NCI-H526 treated with DMSO at 0.1 percent for 48 hours (cell line): ENCODE results near the gene WDR59.
"Not testable (repeated sequence)": the region's sequence is repeated elsewhere in the genome, so short reads cannot be mapped to it uniquely, and the experiment has no call there.

Source experiments
- DNase-seq: peaks from one replicate; lab custom pipeline; 2025; lab: John Stamatoyannopoulos, UW

The WDR59 gene

DNA sequence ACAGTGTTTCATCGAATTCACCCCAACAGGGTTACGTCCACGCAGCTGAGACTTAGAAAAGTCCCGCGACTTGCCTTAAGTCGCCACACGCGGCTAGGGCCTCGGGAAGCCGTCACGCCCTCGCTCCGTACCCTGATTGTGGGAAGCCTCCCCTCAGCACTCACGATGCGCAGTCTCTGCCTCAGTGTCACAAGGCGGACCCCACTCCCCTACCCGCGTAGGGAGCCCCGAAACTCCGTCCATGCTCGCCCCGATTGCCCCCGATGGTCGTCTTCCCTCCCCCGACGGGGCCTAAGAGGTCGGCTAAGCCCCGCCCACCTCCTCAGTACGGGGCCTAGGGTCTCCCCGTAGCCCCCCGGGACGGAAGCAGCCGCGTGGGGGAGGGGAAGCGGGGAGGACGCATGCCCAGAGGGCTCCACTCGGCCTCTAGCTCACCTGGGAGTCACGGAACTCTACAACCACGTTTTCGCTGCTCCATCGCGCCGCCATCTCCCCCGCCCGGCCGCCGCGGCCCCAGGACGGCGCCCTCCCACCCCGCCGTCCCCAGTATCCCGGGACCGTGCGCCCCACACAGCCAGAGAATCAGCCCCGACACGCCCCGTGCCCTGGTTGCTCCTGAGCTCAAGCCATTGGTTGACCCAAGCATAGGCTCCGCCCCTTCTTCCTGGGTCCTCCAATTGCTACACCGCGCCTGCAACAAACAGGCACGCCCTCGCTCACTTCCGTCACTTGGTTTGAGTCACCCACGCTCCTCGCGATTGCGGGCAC is at the start of gene WDR59:
WDR59 (minus strand) TSS at position 595 of the 768 bp plus-strand sequence; CDS start at position 489, 106 bp downstream.
- peak; percentile 94 for DNase-seq

GRCh38 chr16:75032655-75033054 is 47.7 kb upstream of the WDR59 start:
- no peak for DNase-seq

GRCh38 chr16:75029854-75030253 is 44.9 kb upstream of the WDR59 start:
- no peak for DNase-seq

GRCh38 chr16:75028544-75029135 is 43.7 kb upstream of the WDR59 start:
- DNase-seq = no peak

- DNase-seq = no peak
These were observed 42.8 kb upstream of the WDR59 start for GRCh38 chr16:75027520-75028300.

- no peak for DNase-seq
These were observed 42.0 kb upstream of the WDR59 start for GRCh38 chr16:75026892-75027391.

DNA sequence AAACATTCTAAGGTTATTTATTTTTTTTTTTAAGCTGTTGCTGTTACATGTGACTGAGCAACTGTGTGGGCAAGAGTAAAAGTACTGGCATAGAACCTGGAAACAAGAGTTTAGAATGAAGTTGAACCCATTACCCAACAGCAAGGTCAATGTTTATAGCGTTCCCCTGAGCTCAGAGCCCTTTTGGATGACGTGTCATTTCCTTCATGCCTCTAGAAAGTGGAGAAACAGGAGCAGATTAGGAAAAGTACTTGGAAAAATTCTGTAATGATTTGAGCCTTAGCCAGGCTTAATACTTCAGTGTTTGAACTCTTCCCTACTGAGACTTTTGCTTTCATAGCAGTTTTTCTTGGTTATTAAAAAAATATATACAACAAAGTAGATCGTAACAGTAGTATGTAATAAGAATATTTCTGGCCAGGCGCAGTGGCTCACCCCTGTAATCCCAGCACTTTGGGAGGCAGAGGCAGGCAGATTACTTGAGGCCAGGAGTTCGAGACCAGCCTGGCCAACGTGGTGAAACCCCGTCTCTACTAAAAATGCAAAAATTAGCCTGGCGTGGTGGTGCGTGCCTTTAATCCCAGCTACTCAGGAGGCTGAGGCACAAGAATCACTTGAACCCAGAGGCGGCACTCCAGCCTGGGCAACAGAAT is 41.4 kb upstream of the WDR59 start:
- not testable (repeated sequence) for DNase-seq

DNA sequence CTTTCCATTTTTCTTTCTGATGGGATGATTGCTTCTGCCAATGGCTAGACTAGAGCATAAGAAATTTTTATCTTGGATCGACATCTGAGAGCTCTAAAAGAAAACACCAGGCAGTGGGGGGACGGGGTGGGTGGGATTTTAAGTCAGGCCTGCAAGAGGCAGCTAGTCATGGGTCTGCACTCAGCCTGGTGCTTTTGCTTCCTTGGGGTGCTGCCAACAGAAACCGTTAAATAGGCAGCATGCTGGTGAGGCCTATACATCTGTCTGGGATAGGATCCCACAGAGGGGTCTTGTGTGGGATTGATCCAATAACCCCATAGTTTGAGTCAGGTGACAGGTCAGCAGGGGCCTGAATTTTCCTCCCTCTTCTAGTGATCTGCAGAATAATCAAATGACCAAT is 40.8 kb upstream of the WDR59 start:
- no peak for DNase-seq

DNA sequence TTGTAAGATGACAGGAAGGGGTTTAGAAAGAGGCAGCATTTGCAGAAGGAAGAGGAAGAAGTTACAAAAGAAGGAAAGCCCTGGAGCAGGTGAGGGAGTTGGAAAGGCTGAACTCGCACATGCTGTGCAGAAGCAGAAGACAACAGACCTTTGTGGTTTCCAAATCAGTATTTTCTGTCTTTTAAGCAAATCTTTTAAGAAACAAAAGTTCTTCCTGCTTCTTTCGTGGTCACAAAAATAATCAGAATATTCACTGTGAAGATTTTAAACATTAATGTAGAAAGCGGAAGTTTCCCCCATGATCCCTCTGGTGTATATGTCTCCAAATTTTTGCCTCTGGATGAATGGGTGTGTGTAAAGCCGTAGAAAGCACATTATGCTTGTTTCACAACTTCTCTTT is 39.7 kb upstream of the WDR59 start:
- DNase-seq = no peak

- no peak for DNase-seq
These were observed 39.3 kb upstream of the WDR59 start for GRCh38 chr16:75024182-75024581.

GRCh38 chr16:75023009-75023408 is 38.1 kb upstream of the WDR59 start:
- no peak for DNase-seq

DNA sequence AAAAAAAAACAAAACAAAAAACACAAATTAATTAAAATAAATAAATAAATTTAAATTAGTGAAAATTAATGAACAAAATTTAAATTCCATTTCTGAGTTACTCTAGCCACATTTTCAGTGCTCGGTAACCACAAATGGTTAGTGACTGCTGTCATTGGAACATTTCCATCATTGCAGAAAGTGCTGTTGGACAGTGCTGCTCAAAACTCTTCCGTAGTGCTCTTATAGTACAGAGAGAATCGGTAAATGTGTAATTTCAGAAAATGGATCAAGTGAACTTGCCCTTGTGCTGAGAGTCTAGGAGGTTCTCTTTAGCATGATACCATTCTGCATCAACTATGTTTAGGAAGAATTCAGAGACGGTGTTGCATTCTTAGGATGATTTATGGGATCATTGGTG is 37.6 kb upstream of the WDR59 start:
- DNase-seq = no peak

- DNase-seq = no peak
These were observed 36.5 kb upstream of the WDR59 start for GRCh38 chr16:75021410-75021809.

- DNase-seq = no peak
These were observed 34.7 kb upstream of the WDR59 start for GRCh38 chr16:75019586-75019985.

DNA sequence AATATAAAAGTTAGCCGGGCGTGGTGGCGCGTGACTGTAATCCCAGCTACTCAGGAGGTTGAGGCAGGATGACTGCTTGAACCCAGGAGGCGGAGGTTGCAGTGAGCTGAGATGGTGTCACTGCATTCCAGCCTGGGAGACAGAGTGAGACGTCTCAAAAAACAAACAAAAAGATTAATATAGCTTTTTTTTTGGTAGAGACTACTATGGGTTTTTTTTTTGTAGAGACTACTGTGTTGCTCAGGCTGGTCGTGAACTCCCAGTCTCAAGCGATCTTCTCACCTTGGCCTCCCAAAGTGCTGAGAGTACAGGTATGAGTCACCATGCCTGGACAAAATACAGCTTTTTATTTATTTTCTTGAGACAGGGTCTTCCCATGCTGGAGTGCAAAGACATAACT is 34.1 kb upstream of the WDR59 start:
- no peak for DNase-seq

- DNase-seq = no peak
These were observed 33.0 kb upstream of the WDR59 start for GRCh38 chr16:75017670-75018525.

DNA sequence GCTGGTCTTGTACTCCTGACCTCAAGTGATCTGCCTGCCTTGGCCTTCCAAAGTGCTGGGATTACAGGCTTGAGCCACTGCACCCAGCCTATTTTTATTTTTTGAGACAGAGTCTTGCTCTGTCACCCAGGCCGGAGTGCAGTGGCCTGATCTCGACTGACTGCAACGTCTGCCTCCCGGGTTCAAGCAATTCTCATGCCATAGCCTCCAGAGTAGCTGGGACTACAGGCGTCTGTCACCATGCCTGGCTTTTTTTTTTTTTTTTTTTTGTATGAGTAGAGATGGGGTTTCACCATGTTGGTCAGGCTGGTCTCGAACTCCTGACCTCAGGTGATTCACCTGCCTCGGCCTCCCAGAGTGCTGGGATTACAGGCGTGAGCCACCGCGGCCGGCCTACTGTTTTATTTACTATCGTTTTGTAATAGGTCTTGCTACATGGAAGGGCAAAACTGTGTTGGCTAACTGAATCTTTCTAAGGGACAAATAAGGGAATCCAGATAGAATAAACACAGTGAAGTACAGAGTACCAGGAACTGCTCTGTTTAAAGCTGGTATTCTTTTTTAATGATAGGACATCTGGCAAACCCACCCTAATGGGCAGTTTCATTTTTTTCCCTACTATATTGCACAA is 31.6 kb upstream of the WDR59 start:
- not testable (repeated sequence) for DNase-seq

GRCh38 chr16:75014318-75014717 is 29.4 kb upstream of the WDR59 start:
- no peak for DNase-seq

DNA sequence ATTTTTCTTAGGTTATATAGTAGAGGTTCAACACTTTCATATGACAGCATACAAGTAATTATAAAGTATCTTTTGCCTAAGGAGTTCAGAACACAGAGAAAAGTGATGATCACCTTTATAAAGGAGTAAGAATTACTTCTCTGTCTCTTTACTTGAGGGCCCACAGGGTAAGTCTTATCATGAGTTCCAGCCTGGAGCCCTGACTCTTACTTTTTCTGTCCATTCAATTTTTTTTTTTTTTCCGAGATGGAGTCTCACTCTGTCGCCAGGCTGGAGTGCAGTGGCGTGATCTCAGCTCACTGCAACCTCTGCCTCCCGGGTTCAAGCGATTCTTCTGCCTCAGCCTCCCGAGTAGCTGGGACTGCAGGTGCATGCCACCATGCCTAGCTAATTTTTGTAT is 28.2 kb upstream of the WDR59 start:
- not testable (repeated sequence) for DNase-seq

DNA sequence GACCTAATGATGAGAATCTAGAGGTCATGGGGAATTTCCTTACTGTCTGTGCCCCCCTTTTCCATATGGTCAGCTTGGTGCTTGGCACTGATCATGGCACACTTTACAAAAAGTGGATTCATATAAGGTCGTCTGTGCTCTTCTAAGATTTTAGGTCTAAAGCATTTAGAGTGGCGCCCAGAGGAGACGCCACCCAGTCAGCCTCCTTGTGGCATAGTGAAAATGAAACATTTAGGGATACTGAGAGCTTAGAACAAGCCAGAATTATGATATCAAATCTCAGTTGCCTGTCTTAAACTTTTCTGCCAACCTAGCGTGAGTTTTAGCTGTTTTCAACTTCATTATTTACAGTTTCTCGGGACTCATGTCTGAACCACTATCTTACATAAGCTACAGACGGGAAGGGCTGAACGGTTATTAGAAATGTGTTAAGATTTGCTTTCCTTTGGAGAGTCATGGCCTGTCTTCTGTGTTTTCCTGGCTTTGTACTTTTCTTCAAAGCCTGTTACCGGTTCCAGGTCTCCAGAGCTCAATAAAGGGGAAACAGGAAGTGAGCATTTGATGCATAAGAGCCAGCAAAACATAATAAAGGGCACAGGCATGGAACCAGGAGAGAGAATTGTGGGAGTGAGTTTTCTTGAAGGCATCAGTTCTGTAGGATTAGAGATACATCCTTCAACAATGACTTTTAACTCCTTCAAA is 27.6 kb upstream of the WDR59 start:
- DNase-seq = no peak
